NCI-H2107 treated with DMSO at 0.1 percent for 48 hours (cell line): ENCODE measurements around the gene ADNP.
"Not testable (repeated sequence)": the region's sequence is repeated elsewhere in the genome, so short reads cannot be mapped to it uniquely, and the experiment has no call there.

Source experiments
- DNase-seq: peaks from one replicate; lab custom pipeline; 2025; ENCODE audit not compliant: unreplicated experiment; lab: John Stamatoyannopoulos, UW

Gene ADNP

DNA sequence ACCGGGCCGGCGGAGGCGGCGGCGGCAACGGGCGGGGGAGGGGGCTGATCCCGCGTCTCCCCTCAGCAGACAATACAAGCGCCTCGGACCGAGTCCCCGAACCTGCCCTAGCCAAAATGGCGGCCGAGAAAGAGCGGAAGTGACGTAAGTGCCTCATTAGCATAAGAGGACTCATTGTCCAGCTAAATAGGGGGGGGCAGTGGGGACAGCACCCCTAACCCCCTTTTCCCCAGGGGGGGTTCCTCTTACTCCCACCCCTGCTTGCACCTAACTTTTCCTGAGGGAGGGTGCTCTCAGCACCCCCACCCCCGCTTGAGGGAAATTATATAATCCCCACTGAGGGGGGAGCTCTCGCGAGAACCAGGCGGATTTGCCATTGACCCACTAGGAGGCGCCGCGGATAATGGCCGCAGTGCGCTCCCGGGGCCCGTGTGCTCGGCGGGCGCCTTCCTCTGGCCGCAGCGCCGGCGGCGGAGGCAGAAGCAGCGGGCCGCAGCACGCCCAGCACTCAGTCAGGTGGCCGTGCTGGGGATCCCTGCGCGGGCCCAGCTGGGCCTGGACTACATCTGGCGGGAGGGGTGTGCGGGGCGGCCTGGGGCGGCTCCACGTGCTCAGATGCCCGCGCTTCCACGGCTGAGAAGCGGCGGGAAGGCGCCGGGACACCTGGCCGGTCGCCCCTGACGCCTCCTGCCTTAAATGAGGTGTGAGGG is at the start of gene ADNP:
TSS of gene ADNP (minus strand) at position 132 of the 710 bp plus-strand sequence. CDS start 27,441 bp downstream, outside the sequence.
- peak; percentile 97 for DNase-seq

DNA sequence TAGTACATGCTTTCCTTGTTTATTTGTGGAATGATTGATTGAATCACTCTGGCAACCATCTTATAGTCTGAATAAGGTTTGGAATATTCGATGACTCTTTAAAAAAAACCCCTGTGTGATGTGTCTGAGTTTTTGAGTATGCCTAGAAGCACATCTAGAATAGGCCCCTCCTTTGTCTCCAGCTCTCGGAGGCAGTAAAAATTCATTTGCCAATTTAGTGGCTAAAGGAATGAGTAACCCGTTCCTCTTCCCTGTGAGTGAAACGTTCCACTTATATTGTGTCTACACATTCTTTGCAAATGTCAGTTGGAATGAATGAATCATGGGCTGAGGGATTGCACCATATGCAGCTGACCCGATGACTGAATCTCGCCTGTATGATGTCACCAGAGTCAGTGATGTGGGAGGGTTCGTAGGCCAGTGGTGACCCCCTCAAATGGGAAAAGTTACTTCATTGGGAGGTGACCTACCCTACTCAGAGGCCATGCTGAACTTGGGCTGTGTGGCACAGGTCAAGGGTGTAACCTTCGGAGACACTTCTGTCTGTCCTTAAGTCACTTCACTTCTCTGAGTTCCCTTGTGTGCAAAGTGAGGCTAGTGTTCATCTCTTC is 48.9 kb upstream of the ADNP start:
- DNase-seq, result no peak

GRCh38 chr20:50978533-50978932 is 47.3 kb upstream of the ADNP start:
- not testable (repeated sequence) for DNase-seq

GRCh38 chr20:50977066-50978021 is 46.1 kb upstream of the ADNP start:
- no peak for DNase-seq

DNA sequence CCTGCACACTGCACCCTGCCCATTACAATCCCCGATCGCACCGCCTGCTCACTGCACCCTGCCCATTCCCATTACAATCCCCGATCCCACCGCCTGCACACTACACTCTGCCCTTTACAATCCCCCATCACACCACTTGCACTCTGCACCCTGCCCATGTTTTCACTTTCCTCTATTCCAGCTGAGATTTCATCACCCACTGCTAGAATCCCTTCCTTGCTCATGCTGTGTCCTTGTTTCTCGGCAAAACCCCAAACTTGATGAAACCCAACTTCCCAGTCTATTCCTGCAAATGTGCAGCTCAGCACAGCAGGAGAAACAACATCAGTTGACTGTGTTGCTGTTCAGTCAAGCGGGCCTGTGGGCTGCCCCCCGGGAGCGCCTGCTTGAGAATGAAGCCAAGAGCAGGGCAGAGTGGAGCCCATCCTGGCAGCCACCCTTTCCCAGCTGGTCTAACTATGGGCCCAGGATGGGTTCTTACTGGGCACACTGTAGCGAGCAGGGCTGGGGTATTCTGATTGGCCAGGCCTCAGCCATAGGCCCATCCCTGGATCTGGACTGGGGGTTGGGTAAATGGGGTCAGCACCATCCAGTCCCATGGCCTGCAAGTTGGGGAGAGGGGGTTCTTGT is 44.6 kb upstream of the ADNP start:
- no peak for DNase-seq

DNA sequence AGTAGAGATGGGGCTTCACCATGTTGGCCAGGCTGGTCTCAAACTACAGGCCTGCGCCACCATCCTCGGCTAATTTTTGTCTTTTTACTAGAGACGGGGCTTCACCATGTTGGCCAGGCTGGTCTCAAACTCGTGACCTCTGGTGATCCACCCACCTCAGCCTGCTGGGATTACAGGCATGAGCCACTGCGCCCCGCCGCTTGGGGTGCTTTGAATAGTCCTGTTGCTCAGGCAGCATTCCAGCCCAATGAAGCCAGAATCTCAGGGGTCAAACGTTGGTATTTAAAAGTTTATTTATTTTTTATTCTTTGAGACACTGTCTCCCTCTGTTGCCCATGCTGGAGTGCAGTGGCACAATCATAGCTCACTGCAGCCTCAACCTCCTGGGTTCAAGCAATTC is 38.7 kb upstream of the ADNP start:
- DNase-seq, result no peak

GRCh38 chr20:50969435-50969834 is 38.2 kb upstream of the ADNP start:
- no peak for DNase-seq

DNA sequence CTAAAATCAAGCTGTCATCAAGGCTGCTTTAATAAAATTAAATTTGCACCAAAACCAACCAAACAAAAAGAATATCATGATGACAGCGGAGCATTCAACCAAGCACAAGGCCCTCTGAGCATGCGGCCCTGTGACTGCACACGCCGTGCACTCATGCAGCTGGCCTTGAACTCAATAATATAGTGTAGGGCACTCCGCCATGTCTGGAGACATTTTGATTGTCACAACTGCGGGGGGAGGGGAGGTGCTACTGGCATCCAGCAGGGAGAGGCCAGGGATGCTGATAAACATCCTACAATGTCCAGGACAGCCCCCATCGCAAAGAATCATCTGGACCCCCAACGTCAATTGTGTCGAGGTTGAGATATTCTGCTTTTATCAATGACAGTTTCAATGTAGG is 37.1 kb upstream of the ADNP start:
- no peak for DNase-seq

- DNase-seq, result no peak
Observed at GRCh38 chr20:50967586-50967985, 36.3 kb upstream of the ADNP start.

DNA sequence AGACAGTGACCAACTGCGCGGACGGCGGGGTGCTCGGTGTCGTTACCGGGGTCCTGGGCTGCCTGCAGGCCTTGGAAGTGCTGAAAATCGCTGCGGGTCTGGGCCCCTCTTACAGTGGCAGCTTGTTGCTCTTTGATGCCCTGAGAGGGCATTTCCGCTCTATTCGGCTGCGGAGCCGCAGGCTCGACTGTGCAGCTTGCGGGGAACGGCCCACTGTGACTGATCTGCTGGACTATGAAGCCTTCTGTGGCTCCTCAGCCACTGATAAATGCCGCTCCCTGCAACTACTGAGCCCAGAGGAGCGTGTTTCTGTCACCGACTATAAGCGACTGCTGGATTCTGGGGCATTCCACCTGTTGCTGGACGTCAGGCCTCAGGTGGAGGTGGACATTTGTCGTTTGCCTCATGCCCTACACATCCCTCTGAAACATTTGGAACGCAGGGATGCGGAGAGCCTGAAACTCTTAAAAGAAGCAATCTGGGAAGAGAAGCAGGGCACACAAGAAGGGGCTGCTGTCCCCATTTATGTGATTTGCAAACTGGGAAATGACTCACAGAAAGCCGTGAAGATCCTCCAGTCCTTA is 28.4 kb upstream of the ADNP start:
- DNase-seq, result no peak

DNA sequence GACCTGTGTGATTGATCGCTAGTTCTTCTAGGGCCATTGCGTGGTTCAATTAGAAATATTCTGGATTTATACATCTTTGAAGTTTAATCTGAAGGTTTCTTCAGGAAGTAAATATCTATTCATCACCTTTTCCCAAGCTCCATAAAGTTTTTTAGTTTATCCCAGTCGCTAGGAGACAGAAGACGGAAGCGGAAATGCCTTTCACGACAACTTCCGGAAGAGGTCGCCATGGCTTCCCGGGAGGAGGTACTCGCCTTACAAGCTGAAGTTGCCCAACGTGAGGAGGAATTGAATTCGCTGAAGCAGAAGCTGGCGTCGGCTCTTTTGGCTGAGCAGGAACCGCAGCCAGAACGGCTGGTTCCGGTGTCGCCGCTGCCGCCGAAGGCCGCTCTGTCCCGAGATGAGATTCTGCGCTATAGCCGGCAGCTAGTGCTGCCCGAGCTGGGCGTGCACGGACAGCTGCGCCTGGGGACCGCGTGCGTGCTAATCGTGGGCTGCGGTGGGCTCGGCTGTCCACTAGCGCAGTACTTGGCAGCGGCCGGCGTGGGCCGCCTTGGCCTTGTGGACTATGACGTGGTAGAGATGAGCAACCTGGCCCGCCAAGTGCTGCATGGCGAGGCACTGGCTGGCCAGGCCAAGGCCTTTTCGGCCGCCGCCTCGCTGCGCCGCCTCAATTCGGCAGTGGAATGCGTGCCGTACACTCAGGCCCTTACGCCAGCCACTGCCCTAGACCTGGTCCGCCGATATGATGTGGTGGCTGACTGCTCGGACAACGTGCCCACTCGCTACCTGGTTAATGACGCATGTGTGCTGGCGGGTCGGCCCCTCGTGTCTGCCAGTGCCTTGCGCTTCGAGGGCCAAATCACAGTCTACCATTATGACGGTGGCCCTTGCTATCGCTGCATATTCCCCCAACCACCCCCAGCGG is 27.6 kb upstream of the ADNP start, which contains the start of gene MOCS3:
TSS of gene MOCS3 (plus strand) at position 204 of the 928 bp plus-strand sequence. CDS start at position 229, 25 bp downstream.
- peak; percentile 89 for DNase-seq

GRCh38 chr20:50957798-50958614 is 26.8 kb upstream of the ADNP start, which contains the start of gene DPM1:
TSS of gene DPM1 (minus strand) at chr20:50958532. CDS start at chr20:50958523, 9 bp downstream.
- DNase-seq, result no peak

DNA sequence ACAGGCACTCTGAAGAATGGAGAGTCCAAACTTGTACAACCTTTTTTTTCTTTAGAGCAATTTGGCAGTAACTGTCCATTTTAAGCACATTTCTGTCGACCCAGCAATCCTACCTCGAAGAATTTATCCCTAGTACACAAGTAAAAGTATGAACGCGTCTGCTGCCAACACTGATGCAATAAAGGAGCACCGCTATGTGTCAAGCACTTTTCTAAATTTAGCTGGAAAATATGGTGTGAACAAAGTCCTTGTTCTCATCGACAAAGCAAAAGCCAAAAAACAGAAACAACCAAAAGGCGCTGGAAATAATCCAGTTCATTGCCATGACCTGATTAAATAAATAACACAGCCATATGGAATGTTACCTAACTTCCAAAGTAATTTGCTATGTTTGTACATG is 26.0 kb upstream of the ADNP start:
- DNase-seq, result no peak

DNA sequence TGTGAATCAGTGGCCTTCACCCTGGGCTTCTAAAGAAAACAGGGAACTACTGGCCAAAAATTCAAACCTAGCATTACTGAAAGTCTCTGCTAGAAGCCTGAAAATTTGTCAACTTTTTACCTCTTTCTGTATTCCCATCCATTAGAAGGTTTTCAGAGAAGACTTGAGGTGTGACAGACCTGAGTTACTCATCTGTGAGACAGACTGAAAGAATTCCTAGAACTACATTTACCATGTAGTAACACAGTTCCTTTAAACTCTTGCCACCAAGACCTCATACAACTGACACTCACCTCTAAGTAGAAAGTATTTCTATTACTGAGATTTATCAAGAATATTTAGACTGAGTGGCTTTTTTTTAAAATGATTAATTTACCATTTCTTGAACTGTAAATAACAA is 22.6 kb upstream of the ADNP start:
- DNase-seq, result no peak

GRCh38 chr20:50953196-50953595 is 22.0 kb upstream of the ADNP start:
- DNase-seq, result no peak

- no peak for DNase-seq
Observed at GRCh38 chr20:50948132-50948785, 17.0 kb upstream of the ADNP start.

DNA sequence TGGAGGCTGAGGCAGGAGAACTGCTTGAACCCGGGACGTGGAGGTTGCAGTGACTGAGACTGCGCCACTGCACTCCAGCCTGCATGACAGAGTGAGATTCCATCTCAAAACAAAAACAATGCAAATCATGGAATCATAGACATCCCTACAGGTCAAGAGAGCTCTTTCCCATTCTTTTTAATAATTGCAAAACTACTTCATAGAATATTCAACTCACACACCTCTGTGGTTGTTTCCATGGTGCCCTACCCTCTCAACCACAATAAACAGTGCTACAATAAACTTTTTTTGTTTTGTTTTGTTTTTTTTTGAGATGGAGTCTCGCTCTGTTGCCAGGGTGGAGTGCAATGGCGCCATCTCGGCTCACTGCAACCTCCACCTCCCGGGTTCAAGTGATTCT is 11.8 kb upstream of the ADNP start:
- DNase-seq, result no peak

DNA sequence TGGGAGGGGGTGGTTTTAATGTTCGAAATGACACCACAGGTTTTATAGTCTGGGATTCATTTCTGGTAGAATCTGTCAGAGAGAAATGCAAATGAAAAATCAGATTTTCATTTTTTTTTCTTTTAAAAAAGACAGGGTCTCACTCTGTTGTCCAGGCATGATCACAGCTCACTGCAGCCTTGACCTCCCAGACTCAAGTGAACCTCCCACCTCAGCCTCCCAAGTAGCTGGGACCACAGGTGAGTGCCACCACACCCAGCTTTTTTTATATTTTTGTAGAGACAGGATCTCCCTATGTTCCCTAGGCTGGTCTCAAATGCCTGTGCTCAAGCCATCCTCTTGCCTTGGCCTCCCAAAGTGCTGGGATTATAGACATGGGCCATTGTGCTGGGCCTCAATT is 2.4 kb upstream of the ADNP start:
- no peak for DNase-seq
